ENCODE results near the gene GLRX5.

GLRX5 gene

DNA sequence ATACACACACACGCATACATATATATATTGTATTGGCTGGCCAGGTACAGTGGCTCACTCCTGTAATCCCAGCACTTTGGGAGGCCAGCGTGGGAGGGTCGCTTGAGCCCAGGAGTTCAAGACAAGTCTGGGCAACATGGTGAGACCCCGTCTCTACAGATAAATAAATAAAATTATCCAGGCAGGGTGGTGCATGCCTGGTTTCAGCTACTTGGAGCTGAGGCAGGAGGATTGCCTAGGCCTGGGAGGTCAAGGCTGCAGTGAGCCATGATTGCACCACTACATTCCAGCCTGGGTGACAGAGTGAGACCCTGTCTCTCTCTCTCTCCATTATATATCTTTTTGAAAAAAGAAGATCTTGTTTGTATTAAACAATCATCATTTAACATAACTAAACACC is 13.8 kb upstream of the GLRX5 start:
- Histone ChIP-seq H3K27ac (ENCODE audit: low read depth, low read length) (no peak overlapping the region), H2AFZ (ENCODE audit: low read depth, low read length, severe bottlenecking) (no peak overlapping the region), H3K36me3 (ENCODE audit: low read length) (no peaks in the 10 kb centered on the region), H3K27me3 (ENCODE audit: low read length) (no peaks in the 10 kb centered on the region), H3K4me2 (ENCODE audit: low read depth, low read length, poor library complexity, severe bottlenecking) (no peak overlapping the region), H4K20me1 (ENCODE audit: low read depth, low read length) (no peaks in the 10 kb centered on the region), H3F3A (ENCODE audit: insufficient read depth) (no peaks in the 10 kb centered on the region), H3K79me2 (ENCODE audit: insufficient read depth, low read length) (no peaks in the 10 kb centered on the region), H3K9me3 (ENCODE audit: insufficient read depth, low read length) (no peaks in the 10 kb centered on the region), H3K4me3 (ENCODE audit: insufficient read depth, low read length, poor library complexity, severe bottlenecking) (no peak overlapping the region), H3K9me2 (replicated peaks; ENCODE audit: insufficient read depth, low read length) (no peaks in the 10 kb centered on the region), H3K9ac (ENCODE audit: low read length) (no peak overlapping the region)
- no peak for TF ChIP-seq EZH2phosphoT487 (conservative IDR thresholded peaks at IDR 0.05; ENCODE audit: low read length)
- TF ChIP-seq, protein P1, sequence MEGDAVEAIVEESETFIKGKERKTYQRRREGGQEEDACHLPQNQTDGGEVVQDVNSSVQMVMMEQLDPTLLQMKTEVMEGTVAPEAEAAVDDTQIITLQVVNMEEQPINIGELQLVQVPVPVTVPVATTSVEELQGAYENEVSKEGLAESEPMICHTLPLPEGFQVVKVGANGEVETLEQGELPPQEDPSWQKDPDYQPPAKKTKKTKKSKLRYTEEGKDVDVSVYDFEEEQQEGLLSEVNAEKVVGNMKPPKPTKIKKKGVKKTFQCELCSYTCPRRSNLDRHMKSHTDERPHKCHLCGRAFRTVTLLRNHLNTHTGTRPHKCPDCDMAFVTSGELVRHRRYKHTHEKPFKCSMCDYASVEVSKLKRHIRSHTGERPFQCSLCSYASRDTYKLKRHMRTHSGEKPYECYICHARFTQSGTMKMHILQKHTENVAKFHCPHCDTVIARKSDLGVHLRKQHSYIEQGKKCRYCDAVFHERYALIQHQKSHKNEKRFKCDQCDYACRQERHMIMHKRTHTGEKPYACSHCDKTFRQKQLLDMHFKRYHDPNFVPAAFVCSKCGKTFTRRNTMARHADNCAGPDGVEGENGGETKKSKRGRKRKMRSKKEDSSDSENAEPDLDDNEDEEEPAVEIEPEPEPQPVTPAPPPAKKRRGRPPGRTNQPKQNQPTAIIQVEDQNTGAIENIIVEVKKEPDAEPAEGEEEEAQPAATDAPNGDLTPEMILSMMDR (IDR thresholded peaks at IDR 0.05; ENCODE audit: insufficient read depth, low read length, poor library complexity, severe bottlenecking) = no peak

DNA sequence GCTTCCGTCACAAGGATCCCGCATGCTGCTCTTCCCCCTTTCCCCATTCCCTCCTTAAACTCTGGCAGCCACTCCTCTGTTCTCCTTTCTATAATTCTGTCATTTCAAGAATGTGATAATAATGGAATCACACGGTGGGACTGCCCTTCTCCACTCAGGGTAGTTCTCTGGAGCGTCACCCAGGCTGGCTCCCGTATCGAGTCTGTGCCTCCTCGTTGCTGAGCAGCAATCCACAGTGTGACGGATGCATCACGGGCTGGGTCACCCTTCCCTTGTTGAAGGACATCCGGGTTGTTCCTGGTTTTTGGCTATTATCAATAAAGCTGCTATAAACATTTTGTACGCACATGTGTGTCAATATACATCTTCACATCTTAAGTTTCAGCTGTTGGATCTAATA is 12.7 kb upstream of the GLRX5 start:
- Histone ChIP-seq H4K20me1 (ENCODE audit: low read depth, low read length) (no peaks in the 10 kb centered on the region), H3K9me2 (replicated peaks; ENCODE audit: insufficient read depth, low read length) (no peaks in the 10 kb centered on the region), H2AFZ (ENCODE audit: low read depth, low read length, severe bottlenecking) (no peak overlapping the region), H3K9ac (ENCODE audit: low read length) (no peak overlapping the region), H3K4me2 (ENCODE audit: low read depth, low read length, poor library complexity, severe bottlenecking) (no peak overlapping the region), H3K9me3 (ENCODE audit: insufficient read depth, low read length) (no peaks in the 10 kb centered on the region), H3K27ac (ENCODE audit: low read depth, low read length) (no peak overlapping the region), H3K4me3 (ENCODE audit: insufficient read depth, low read length, poor library complexity, severe bottlenecking) (no peak overlapping the region), H3F3A (ENCODE audit: insufficient read depth) (no peaks in the 10 kb centered on the region), H3K36me3 (ENCODE audit: low read length) (no peaks in the 10 kb centered on the region), H3K79me2 (ENCODE audit: insufficient read depth, low read length) (no peaks in the 10 kb centered on the region), H3K27me3 (ENCODE audit: low read length) (no peaks in the 10 kb centered on the region)
- TF ChIP-seq EZH2phosphoT487 (conservative IDR thresholded peaks at IDR 0.05; ENCODE audit: low read length) = no peak
- TF ChIP-seq, protein P1 (IDR thresholded peaks at IDR 0.05; ENCODE audit: insufficient read depth, low read length, poor library complexity, severe bottlenecking) = no peak

DNA sequence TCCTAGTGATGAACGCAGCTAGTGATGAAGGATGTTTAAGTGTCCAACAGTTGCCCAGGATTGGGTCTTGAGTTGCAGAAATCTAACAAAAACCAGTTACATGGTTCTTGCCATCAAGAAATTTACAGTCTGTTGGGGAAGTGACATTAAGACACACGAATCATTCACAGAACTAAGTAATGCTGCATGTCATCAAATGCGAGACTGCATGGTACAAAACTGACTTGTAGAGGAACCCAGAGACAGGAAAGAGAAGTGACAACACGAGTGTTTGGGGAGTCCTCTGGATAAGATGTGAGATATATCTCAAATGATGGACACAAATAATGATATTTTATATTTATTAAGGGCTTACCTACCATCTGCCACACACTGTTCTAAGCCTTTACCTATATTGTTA is 12.3 kb upstream of the GLRX5 start:
- Histone ChIP-seq H3K36me3 (ENCODE audit: low read length) (no peaks in the 10 kb centered on the region), H2AFZ (ENCODE audit: low read depth, low read length, severe bottlenecking) (no peak overlapping the region), H4K20me1 (ENCODE audit: low read depth, low read length) (no peaks in the 10 kb centered on the region), H3K27ac (ENCODE audit: low read depth, low read length) (no peak overlapping the region), H3K4me2 (ENCODE audit: low read depth, low read length, poor library complexity, severe bottlenecking) (no peak overlapping the region), H3K4me3 (ENCODE audit: insufficient read depth, low read length, poor library complexity, severe bottlenecking) (no peak overlapping the region), H3K9me3 (ENCODE audit: insufficient read depth, low read length) (no peaks in the 10 kb centered on the region), H3K27me3 (ENCODE audit: low read length) (no peaks in the 10 kb centered on the region), H3F3A (ENCODE audit: insufficient read depth) (no peaks in the 10 kb centered on the region), H3K79me2 (ENCODE audit: insufficient read depth, low read length) (no peaks in the 10 kb centered on the region), H3K9ac (ENCODE audit: low read length) (no peak overlapping the region), H3K9me2 (replicated peaks; ENCODE audit: insufficient read depth, low read length) (no peaks in the 10 kb centered on the region)
- TF ChIP-seq, protein P1 (IDR thresholded peaks at IDR 0.05; ENCODE audit: insufficient read depth, low read length, poor library complexity, severe bottlenecking) = no peak
